Erythroblast (primary cell): ENCODE measurements around the gene ACTN2.

Experiments
- GATA1 ChIP-seq: IDR thresholded peaks from 2 replicates; pipeline ENCODE4 v1.6.1; 2011; ENCODE audit warnings: low read depth, mild to moderate bottlenecking, control low read depth, low read length, moderate library complexity
- POLR2A ChIP-seq: IDR thresholded peaks from 2 replicates; pipeline ENCODE4 v1.6.1; 2011; ENCODE audit warnings: mild to moderate bottlenecking, low read length

GRCh38 chr1:236751385-236751784, 65.1 kb downstream of the ACTN2 start:
- TF ChIP-seq POLR2A (no peak), GATA1 (no peak)
